DND-41 (cell line): ENCODE data around the gene ROS1.

Source experiments
- ATAC-seq: fragments of 200-7000 bp; cut with Tn5 transposase; 3 replicates; pipeline ENCODE4 v1.9.1; 2021; ENCODE audit warnings: low read depth; ENCODE audit not compliant: insufficient read depth
- DNase-seq: peaks from one replicate; pipeline ENCODE4 v3.0.0-alpha.2; 2020
- H2AFZ ChIP-seq: 2 replicates; pipeline ENCODE4 v1.6.0; 2012; ENCODE audit warnings: low read depth, low read length
- H3K27ac ChIP-seq: 2 replicates; pipeline ENCODE4 v1.5.1; 2012; ENCODE audit warnings: low read length, inconsistent platforms
- H3K27me3 ChIP-seq: fragments of 200-600 bp; sonication (generic); 2 replicates; pipeline ENCODE4 v1.6.0; 2012; ENCODE audit warnings: low read length, mild to moderate bottlenecking, inconsistent platforms; ENCODE audit not compliant: insufficient read depth, poor library complexity
- H3K36me3 ChIP-seq: 2 replicates; pipeline ENCODE4 v1.5.1; 2012; ENCODE audit warnings: low read length, inconsistent platforms; ENCODE audit not compliant: insufficient read depth
- H3K4me1 ChIP-seq: 2 replicates; pipeline ENCODE4 v1.5.1; 2012; ENCODE audit warnings: mild to moderate bottlenecking, low read length; ENCODE audit not compliant: insufficient read depth
- H3K4me2 ChIP-seq: 2 replicates; pipeline ENCODE4 v1.6.0; 2012; ENCODE audit warnings: mild to moderate bottlenecking, moderate library complexity, low read length, inconsistent platforms; ENCODE audit not compliant: insufficient read depth
- H3K4me3 ChIP-seq, 2 experiments: fragments of 200-600 bp in 1 of 2; shearing (Covaris generic) in 1 of 2; 2 replicates each; pipeline ENCODE4 v1.5.1; 2012 to 2016; ENCODE audit warnings: inconsistent platforms in 2 of 2, low read length in 2 of 2, mild to moderate bottlenecking in 2 of 2, low read depth in 1 of 2, moderate library complexity in 1 of 2
- H3K79me2 ChIP-seq: 2 replicates; pipeline ENCODE4 v1.6.0; 2012; ENCODE audit warnings: low read length, inconsistent platforms; ENCODE audit not compliant: insufficient read depth
- H3K9ac ChIP-seq: 2 replicates; pipeline ENCODE4 v1.6.0; 2012; ENCODE audit warnings: low read depth, mild to moderate bottlenecking, inconsistent platforms, low read length, moderate library complexity
- H3K9me3 ChIP-seq: 2 replicates; pipeline ENCODE4 v1.5.1; 2012; ENCODE audit warnings: low read length, moderate library complexity, mild to moderate bottlenecking, inconsistent platforms; ENCODE audit not compliant: insufficient read depth, severe bottlenecking
- H4K20me1 ChIP-seq: 2 replicates; pipeline ENCODE4 v1.6.0; 2012; ENCODE audit warnings: low read length; ENCODE audit not compliant: insufficient read depth
- EZH2 ChIP-seq: IDR thresholded peaks from 3 replicates; pipeline ENCODE4 v1.6.1; 2012; ENCODE audit warnings: borderline replicate concordance, low read depth, mild to moderate bottlenecking, moderate library complexity, low read length, inconsistent platforms; ENCODE audit not compliant: severe bottlenecking
- TF ChIP-seq, protein P1 (sequence below): IDR thresholded peaks from 2 replicates; pipeline ENCODE4 v1.5.1; 2012; ENCODE audit warnings: borderline replicate concordance, low read length, moderate library complexity, mild to moderate bottlenecking; ENCODE audit not compliant: poor library complexity, severe bottlenecking; ENCODE audit errors: extremely low read depth

Gene ROS1

DNA sequence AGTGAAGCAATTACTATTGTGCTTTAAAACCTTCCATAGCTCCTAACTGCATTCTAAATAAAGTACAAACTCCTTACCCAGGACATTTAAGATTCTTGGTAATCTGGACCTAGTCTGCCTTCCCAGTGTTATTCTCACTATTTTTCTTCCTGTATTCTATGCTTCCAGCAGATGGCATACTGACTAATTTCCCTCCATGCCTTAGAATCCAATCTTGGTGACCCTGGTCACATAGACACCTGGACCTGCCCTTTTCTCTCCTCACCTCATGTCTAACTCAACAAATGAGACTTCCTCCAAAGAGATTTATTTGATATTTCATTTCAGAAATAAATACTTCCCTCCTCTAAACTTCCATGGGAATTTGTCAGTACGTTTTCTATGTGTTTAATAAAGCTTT lies 25.8 kb downstream of the ROS1 start:
- no peak overlapping the region for H3K27ac ChIP-seq
- ATAC-seq (no peak), DNase-seq (no peak)
- H3K4me2 ChIP-seq, result no peak overlapping the region
- H3K4me3 ChIP-seq, result no peak overlapping the region
- no peaks in the 10 kb centered on the region for H3K79me2 ChIP-seq
- TF ChIP-seq EZH2, result no peak
- TF ChIP-seq, protein P1, sequence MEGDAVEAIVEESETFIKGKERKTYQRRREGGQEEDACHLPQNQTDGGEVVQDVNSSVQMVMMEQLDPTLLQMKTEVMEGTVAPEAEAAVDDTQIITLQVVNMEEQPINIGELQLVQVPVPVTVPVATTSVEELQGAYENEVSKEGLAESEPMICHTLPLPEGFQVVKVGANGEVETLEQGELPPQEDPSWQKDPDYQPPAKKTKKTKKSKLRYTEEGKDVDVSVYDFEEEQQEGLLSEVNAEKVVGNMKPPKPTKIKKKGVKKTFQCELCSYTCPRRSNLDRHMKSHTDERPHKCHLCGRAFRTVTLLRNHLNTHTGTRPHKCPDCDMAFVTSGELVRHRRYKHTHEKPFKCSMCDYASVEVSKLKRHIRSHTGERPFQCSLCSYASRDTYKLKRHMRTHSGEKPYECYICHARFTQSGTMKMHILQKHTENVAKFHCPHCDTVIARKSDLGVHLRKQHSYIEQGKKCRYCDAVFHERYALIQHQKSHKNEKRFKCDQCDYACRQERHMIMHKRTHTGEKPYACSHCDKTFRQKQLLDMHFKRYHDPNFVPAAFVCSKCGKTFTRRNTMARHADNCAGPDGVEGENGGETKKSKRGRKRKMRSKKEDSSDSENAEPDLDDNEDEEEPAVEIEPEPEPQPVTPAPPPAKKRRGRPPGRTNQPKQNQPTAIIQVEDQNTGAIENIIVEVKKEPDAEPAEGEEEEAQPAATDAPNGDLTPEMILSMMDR, result peak; percentile 21
- no peaks in the 10 kb centered on the region for H4K20me1 ChIP-seq
- no peaks in the 10 kb centered on the region for H3K36me3 ChIP-seq
- no peak overlapping the region for H3K9ac ChIP-seq
- no peaks in the 10 kb centered on the region for H3K9me3 ChIP-seq
- H2AFZ ChIP-seq, result no peak overlapping the region
- no peaks in the 10 kb centered on the region for H3K27me3 ChIP-seq
- H3K4me1 ChIP-seq, result no peaks in the 10 kb centered on the region

DNA sequence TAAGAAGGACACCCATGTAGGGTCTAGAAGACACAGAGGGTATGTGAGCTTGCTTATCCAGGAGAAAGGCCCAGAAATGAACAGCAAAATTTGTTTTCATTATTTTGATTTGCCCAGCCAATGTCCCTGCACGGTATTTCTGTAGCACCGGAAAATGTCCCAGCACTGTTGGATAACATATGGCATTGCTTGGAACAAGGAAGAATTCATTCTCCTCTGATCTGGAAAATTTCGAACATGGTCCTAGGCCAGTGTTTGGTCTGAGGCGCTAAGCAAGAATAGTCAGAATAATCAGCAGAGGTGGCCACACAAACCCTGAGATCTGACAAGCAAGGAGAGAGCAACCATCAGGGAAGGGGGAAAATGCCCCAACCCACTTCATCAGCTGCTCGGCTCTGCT lies 26.6 kb downstream of the ROS1 start:
- no peak for TF ChIP-seq EZH2
- TF ChIP-seq, protein P1, result no peak
- H3K27me3 ChIP-seq, result no peaks in the 10 kb centered on the region

DNA sequence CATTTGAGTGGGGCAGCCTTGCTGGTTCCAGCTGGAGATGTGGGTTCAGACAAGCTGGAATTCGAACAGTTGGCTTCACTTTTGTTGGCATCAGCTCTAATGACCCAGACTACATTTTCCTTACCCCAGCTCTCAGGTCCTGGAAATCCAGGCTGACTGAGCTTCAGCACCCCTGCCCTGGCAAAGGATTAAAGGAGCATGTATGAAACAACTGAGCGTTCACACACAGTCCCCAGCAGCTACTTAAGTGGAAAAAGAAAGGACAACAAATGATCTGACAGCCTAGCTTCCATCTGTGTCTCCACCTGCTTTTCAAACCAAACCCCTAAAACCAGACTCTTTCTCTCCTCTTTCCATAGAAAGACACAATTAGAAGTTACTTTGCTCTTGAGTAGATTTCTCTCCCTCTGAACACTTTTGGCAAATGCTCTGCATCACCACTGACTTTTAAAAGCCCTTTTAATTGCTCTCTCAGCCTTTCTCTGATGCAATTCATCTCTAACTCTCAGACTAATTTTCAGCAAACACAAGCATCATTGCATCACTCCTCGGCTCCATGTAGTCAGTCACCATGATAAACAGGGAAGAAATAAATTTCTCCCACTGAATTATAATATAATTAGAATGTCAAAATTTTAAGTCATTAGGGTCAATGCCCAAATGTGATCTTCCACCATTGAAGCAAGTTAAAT lies 28.1 kb downstream of the ROS1 start:
- TF ChIP-seq, protein P1, result no peak
- no peak for TF ChIP-seq EZH2
- no peak overlapping the region for H3K27ac ChIP-seq
- no peaks in the 10 kb centered on the region for H3K27me3 ChIP-seq
- H3K4me3 ChIP-seq, result no peak overlapping the region
- H3K9me3 ChIP-seq, result no peaks in the 10 kb centered on the region
- H4K20me1 ChIP-seq, result no peaks in the 10 kb centered on the region
- no peak overlapping the region for H2AFZ ChIP-seq
- H3K36me3 ChIP-seq, result no peaks in the 10 kb centered on the region
- H3K4me2 ChIP-seq, result no peak overlapping the region
- H3K9ac ChIP-seq, result no peak overlapping the region
- H3K4me1 ChIP-seq, result no peaks in the 10 kb centered on the region
- ATAC-seq (no peak), DNase-seq (no peak)
- H3K79me2 ChIP-seq, result no peaks in the 10 kb centered on the region

More for the DNA sequence above, 26.6 kb downstream of the ROS1 start:
- H2AFZ ChIP-seq, result no peak overlapping the region
- ATAC-seq (no peak), DNase-seq (no peak)
- no peaks in the 10 kb centered on the region for H3K4me1 ChIP-seq
- no peak overlapping the region for H3K27ac ChIP-seq
- no peak overlapping the region for H3K4me2 ChIP-seq
- no peaks in the 10 kb centered on the region for H3K79me2 ChIP-seq
- H3K4me3 ChIP-seq, result no peak overlapping the region
- H3K9ac ChIP-seq, result no peak overlapping the region
- no peaks in the 10 kb centered on the region for H4K20me1 ChIP-seq
- H3K9me3 ChIP-seq, result no peaks in the 10 kb centered on the region
- no peaks in the 10 kb centered on the region for H3K36me3 ChIP-seq

DNA sequence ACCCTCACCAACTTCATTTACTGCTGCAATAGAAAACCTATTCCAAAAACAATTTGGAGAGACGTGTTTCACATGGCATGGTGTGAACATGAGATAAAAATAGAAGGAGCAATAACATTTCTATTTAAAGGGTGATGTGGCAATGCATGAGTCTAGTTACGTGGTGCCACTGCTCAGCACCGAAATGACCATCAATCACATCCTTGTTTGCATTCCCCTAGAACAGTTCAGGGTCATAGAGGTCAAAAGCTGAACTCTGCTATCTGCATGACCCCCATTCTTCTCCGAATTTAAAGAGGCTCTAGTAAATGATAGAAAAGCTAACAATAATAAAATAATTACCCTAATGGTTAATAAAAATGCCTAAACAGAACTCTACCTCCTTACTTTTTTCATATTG lies 29.5 kb downstream of the ROS1 start:
- H2AFZ ChIP-seq, result no peak overlapping the region
- H3K79me2 ChIP-seq, result no peaks in the 10 kb centered on the region
- no peak overlapping the region for H3K4me2 ChIP-seq
- TF ChIP-seq, protein P1, result no peak
- TF ChIP-seq EZH2, result no peak
- H3K27me3 ChIP-seq, result no peaks in the 10 kb centered on the region
- no peaks in the 10 kb centered on the region for H3K9me3 ChIP-seq
- ATAC-seq (no peak), DNase-seq (no peak)
- no peak overlapping the region for H3K4me3 ChIP-seq
- no peak overlapping the region for H3K9ac ChIP-seq
- no peaks in the 10 kb centered on the region for H4K20me1 ChIP-seq
- H3K27ac ChIP-seq, result no peak overlapping the region
- no peaks in the 10 kb centered on the region for H3K36me3 ChIP-seq
- no peaks in the 10 kb centered on the region for H3K4me1 ChIP-seq
